Transverse colon (tissue), 4 donors: Measurements from ENCODE around the gene RASL10A.

Experiments
- POLR2A ChIP-seq: fragments of 450-650 bp; IDR thresholded peaks from one replicate; pipeline ENCODE4 v1.6.1; 2016; ENCODE audit warnings: antibody characterized with exemption, mild to moderate bottlenecking, moderate library complexity
- POLR2AphosphoS5 ChIP-seq, 3 donors: sonication (generic); formaldehyde crosslinking; IDR thresholded peaks; one replicate each; pipeline ENCODE4 v1.6.1; 2016; ENCODE audit warnings: antibody characterized with exemption in 3 of 3
- TF ChIP-seq, protein P1 (sequence below), 5 experiments: fragments of 200-600 bp in 3 of 5; fragments of 450-650 bp in 2 of 5; sonication (generic) in 3 of 5; IDR thresholded peaks; 1 replicate in 2 of 5; 2 replicates in 3 of 5; pipeline ENCODE4 v1.5.1; 2016 to 2017; ENCODE audit warnings: antibody characterized with exemption in 5 of 5, inconsistent platforms in 3 of 5, mild to moderate bottlenecking in 2 of 5, moderate library complexity in 1 of 5

DNA sequence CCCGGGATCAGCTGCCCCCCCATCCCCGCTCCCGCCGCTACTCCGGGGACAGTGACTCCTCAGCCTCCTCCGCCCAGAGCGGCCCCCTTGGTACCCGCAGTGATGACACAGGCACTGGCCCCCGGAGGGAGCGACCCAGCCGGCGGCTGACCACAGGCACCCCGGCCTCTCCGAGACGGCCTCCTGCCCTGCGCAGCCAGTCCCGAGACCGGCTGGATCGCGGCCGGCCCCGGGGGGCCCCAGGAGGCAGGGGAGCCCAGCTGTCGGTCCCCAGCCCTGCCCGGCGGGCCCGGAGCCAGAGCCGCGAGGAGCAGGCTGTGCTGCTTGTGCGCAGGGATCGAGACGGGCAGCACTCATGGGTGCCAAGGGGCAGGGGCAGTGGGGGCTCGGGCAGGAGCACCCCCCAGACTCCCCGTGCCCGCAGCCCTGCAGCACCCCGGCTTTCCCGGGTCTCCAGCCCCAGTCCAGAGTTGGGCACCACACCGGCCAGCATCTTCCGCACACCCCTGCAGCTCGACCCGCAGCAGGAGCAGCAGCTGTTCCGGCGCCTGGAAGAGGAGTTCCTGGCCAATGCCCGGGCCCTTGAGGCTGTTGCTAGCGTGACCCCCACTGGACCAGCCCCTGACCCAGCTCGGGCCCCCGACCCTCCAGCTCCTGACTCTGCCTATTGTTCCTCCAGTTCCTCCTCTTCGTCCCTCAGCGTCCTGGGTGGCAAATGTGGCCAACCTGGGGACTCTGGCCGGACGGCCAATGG, 3.9 kb downstream of the RASL10A start:
- TF ChIP-seq, protein P1, sequence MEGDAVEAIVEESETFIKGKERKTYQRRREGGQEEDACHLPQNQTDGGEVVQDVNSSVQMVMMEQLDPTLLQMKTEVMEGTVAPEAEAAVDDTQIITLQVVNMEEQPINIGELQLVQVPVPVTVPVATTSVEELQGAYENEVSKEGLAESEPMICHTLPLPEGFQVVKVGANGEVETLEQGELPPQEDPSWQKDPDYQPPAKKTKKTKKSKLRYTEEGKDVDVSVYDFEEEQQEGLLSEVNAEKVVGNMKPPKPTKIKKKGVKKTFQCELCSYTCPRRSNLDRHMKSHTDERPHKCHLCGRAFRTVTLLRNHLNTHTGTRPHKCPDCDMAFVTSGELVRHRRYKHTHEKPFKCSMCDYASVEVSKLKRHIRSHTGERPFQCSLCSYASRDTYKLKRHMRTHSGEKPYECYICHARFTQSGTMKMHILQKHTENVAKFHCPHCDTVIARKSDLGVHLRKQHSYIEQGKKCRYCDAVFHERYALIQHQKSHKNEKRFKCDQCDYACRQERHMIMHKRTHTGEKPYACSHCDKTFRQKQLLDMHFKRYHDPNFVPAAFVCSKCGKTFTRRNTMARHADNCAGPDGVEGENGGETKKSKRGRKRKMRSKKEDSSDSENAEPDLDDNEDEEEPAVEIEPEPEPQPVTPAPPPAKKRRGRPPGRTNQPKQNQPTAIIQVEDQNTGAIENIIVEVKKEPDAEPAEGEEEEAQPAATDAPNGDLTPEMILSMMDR (IDR thresholded peaks at IDR 0.05) = no peak
- TF ChIP-seq POLR2AphosphoS5 (IDR thresholded peaks at IDR 0.05) (no peak), POLR2A (no peak)
